Measurements from ENCODE around the gene SLC41A2.

GRCh38 chr12:104986022-104986941 lies 28.2 kb upstream of the SLC41A2 start, which contains the start of gene NOPCHAP1:
- TF ChIP-seq CTCF (conservative IDR thresholded peaks at IDR 0.05; ENCODE audit: low read length), result no peak
- no peak for TF ChIP-seq EZH2phosphoT487 (IDR thresholded peaks at IDR 0.05; ENCODE audit: borderline replicate concordance, low read depth, low read length)
